GM12872 (cell line): ENCODE results near the gene PGAM5.

Experiments
- TF ChIP-seq, protein P1 (sequence below): IDR thresholded peaks from 3 replicates; pipeline ENCODE4 v1.5.1; 2011; ENCODE audit warnings: low read depth, mild to moderate bottlenecking, low read length, moderate library complexity; ENCODE audit not compliant: insufficient read depth

The PGAM5 gene

DNA sequence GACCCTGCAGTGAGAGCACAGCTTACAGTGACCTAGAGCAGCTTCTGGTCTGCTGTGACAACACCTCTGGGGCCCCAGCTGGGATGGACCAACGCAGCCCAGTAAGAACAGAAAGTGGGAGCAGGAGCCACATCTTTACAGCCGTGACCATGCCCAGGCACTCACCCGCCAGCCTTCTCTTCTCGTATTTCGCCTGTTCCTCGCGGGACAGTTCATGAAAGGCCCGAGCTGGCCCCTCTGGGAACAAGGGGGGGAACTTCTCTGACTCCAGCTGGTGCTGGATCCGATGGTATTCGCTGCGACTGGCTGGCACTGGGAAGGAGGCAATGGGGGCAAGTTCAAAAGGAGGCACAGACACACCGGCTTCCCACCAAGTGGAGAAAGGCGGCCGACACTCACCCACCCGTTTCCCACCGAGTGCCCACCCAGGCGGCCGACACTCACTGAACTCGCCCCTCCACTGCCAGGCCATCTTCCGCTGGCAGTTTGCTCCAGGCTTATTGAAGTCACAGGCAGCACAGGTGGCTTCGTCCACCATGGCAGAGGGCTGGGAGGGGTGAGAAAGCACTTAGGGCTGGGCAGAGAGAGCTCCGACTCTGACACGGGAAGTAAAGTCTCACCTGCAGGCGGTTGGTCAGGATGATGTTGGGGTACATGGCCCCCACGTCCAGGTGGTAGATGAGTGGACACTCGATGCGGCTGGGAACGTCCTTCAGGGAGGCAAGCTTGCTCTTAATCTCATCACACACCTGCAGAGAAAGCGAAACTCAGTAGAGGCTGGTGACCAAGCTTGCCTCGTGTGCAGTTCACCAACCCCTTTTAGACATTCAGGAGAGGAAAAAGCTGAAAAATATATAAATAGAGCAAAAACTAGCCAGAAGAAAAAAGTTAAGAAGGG lies 42.2 kb upstream of the PGAM5 start:
- TF ChIP-seq, protein P1, sequence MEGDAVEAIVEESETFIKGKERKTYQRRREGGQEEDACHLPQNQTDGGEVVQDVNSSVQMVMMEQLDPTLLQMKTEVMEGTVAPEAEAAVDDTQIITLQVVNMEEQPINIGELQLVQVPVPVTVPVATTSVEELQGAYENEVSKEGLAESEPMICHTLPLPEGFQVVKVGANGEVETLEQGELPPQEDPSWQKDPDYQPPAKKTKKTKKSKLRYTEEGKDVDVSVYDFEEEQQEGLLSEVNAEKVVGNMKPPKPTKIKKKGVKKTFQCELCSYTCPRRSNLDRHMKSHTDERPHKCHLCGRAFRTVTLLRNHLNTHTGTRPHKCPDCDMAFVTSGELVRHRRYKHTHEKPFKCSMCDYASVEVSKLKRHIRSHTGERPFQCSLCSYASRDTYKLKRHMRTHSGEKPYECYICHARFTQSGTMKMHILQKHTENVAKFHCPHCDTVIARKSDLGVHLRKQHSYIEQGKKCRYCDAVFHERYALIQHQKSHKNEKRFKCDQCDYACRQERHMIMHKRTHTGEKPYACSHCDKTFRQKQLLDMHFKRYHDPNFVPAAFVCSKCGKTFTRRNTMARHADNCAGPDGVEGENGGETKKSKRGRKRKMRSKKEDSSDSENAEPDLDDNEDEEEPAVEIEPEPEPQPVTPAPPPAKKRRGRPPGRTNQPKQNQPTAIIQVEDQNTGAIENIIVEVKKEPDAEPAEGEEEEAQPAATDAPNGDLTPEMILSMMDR = no peak

DNA sequence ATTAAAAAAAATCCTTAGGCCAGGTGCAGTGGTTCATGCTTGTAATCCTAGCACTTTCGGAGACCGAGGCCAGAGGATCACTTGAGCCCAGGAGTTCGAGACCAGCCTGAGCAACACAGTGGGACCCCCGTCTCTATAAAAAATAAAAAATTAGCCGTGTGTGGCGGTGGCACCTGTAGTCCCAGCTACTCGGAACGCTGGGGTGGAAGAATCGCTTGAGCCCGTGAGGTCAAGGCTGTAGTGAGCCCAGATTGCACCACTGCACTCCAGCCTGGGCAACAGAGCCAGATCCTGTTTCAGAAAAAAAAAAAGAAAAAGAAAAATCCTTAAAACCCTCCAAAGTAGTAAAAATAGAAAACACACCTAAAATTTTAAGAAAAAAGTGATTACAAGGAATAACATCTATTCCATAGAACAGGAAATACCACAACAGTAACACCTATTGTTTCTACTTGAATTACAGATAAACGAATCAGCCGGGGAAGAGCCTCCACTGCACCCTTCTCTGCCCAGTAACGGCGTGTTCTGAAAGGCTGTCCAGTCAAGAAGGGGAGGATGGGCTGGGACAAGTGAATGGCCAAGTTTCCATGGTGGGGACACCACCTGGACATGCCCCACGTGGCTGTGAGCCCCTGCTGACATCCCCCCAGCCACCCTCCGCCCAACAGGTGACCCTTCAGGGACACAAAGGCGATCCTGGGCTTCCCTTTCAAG lies 41.3 kb upstream of the PGAM5 start:
- TF ChIP-seq, protein P1 = no peak

DNA sequence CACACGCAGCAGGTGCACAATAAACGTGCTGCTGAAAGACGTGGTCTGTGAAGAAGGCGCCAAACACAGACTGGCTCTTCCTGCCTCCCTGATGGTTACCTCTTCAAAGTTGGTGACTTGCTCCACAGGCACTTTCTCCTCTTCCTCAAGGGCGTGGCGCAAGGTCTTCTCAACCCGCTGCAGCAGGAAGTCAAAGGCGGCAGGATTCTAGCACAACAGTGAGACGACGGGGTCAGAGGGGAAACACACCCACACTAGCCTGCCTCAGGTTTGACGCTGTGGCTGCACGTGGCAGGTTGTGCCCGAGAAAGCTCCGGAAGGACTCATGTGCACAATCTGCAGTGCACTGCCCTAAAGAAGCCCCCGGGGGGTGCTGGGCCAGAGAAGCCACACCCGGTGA lies 38.5 kb upstream of the PGAM5 start:
- TF ChIP-seq, protein P1 = no peak

DNA sequence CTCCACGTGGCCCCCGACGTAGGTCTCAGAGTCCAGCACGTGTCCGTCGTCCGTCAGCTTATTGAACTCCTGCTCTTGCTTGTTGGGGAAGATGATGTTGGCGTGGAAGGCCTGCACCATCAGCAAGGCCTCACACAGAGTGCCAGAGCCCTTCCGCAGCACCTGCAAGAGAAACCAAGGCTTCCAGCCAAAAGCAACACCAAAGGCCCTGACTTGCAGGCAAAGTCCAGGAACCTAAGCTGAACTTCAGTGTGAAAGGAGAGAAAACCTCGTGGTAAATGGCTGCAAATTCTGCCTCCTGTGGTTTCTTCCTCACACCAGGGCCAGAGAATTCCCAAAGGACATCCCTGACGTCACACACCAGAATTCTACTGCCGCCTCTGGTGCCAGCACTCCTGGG lies 38.0 kb upstream of the PGAM5 start:
- TF ChIP-seq, protein P1 = no peak

DNA sequence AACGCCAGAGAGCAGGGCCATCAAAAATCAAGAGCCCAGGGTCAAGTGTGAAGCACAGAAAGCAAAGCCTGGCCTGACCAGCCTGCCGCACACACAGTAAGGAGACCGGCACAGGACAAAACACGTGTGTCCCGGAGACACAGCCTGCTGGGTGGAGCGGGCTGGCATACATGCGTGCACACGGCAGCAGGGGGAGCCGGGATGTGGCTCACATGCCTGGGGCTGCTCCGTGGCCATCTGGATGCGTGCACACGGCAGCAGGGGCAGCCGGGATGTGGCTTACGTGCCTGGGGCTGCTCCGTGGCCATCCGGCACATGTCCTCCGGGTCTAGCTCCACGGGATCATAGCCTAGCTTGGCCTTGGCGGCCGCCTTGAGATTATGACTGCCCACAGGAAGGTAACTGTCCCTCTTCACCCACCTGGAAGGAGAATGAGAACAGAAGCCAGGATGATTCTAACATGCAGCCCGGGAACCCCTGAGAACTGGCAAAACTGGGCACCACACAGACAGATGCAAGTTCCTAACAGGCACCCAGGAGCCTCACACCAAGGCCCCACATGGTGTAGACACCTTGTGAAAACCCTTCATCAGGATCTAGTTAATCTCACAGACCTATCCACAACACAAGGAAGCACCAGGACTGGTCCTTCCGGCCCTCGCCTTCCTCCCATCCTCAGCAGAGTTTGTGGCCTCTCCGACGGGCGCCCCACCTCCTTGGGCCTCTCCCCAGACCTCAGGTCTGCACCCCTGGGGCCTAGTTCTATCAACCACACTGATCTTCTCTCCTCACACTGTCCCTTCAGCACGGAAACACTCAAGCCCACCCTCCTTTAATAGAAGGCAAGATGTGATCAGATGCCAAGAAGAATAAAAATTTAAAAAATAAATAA lies 37.1 kb upstream of the PGAM5 start:
- TF ChIP-seq, protein P1 = no peak

DNA sequence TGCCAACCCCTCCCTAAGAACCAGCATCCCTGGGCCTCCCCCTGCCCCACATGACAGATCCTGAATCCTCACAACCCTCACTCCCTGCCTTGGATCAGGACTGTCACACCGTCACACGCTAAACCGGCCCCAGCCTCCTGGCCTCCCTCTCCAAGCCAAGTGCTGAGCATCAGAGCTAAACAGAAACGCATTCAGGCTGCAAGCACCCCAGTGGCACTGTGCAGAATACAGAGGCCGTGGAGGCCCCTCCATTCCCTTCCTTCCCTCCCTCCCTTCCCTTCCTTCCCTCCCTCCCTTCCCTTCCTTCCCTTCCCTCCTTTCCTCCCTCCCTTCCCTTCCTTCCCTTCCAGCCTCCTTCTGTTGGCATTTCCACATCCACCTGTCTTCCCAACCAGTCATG lies 36.1 kb upstream of the PGAM5 start:
- TF ChIP-seq, protein P1 = no peak
